PC-3 (cell line): ENCODE measurements around the gene RALGPS1. TPM values are rescaled to one million over a fixed set of nuclear protein-coding genes. Genes with fewer than 3 reads are reported as not detected.

Source experiments
- ATAC-seq: fragments of 200-7000 bp; cut with Tn5 transposase; 2 replicates; pipeline ENCODE4 v1.9.1; 2020; ENCODE audit warnings: mild to moderate bottlenecking, moderate library complexity
- BruUV-seq: library from RNA; stranded (reverse); fragments of 400-500 nt; replicated peaks from 2 replicates; lab custom pipeline; 2021; lab: Mats Ljungman, UMichigan
- CTCF ChIA-PET: fragments of 300-600 bp; sonication (Branson Sonifier 250); formaldehyde crosslinking; loops from one replicate; lab custom pipeline; 2022; ENCODE audit warnings: antibody characterized with exemption; lab: Charles Lee
- POLR2A ChIA-PET: fragments of 300-600 bp; sonication (Branson Sonifier 250); formaldehyde crosslinking; loops from one replicate; lab custom pipeline; 2022; ENCODE audit warnings: antibody characterized with exemption; ENCODE audit not compliant: unreplicated experiment; lab: Charles Lee
- DNase-seq: peaks from one replicate; pipeline ENCODE4 v3.0.0-alpha.2; 2015
- H2AFZ ChIP-seq: fragments of 300-600 bp; sonication (generic); 2 replicates; pipeline ENCODE4 v1.6.0; 2016; ENCODE audit warnings: antibody characterized with exemption, low read length
- H3F3A ChIP-seq: fragments of 300-600 bp; sonication (generic); one replicate; pipeline ENCODE4 v1.6.0; 2017; ENCODE audit warnings: antibody characterized with exemption, low read length, control low read depth, mild to moderate bottlenecking; ENCODE audit not compliant: unreplicated experiment
- H3K27ac ChIP-seq: fragments of 300-600 bp; sonication (generic); 2 replicates; pipeline ENCODE4 v1.5.1; 2016; ENCODE audit warnings: mild to moderate bottlenecking, low read length
- H3K27me3 ChIP-seq: fragments of 300-600 bp; sonication (generic); 2 replicates; pipeline ENCODE4 v1.6.1; 2016; ENCODE audit warnings: low read length, mixed read lengths
- H3K36me3 ChIP-seq: fragments of 300-600 bp; sonication (generic); 2 replicates; pipeline ENCODE4 v1.6.1; 2016; ENCODE audit warnings: low read depth, mixed run types, low read length, mixed read lengths
- H3K4me1 ChIP-seq: fragments of 300-600 bp; sonication (generic); 2 replicates; pipeline ENCODE4 v1.5.1; 2016; ENCODE audit warnings: low read length; ENCODE audit not compliant: insufficient read depth
- H3K4me2 ChIP-seq: fragments of 300-600 bp; sonication (generic); 2 replicates; pipeline ENCODE4 v1.6.0; 2016; ENCODE audit warnings: low read length
- H3K4me3 ChIP-seq: fragments of 300-600 bp; sonication (generic); 2 replicates; pipeline ENCODE4 v1.5.1; 2016; ENCODE audit warnings: mild to moderate bottlenecking, low read length, mixed read lengths
- H3K79me2 ChIP-seq: fragments of 300-600 bp; sonication (generic); 2 replicates; pipeline ENCODE4 v1.6.1; 2017; ENCODE audit warnings: low read length, mixed read lengths
- H3K9ac ChIP-seq: fragments of 300-600 bp; sonication (generic); 2 replicates; pipeline ENCODE4 v1.6.0; 2016; ENCODE audit warnings: mild to moderate bottlenecking, low read length
- H3K9me2 ChIP-seq: fragments of 300-600 bp; sonication (generic); replicated peaks from 2 replicates; pipeline ENCODE4 v1.6.1; 2016; ENCODE audit warnings: mixed run types, low read length, mixed read lengths
- H3K9me3 ChIP-seq: fragments of 300-600 bp; sonication (generic); 2 replicates; pipeline ENCODE4 v1.6.1; 2016; ENCODE audit warnings: low read length, mixed read lengths
- H4K20me1 ChIP-seq: fragments of 300-600 bp; sonication (generic); 2 replicates; pipeline ENCODE4 v1.6.1; 2016; ENCODE audit warnings: low read length, mixed read lengths
- CTCF ChIP-seq: fragments of 300-600 bp; sonication (generic); conservative IDR thresholded peaks from 2 replicates; pipeline ENCODE4 v1.5.1; 2017; ENCODE audit warnings: antibody characterized with exemption, low read depth, mild to moderate bottlenecking, low read length
- EZH2 ChIP-seq: fragments of 300-600 bp; sonication (generic); IDR thresholded peaks from one replicate; pipeline ENCODE4 v1.6.1; 2017; ENCODE audit warnings: antibody characterized with exemption, mild to moderate bottlenecking, low read length; ENCODE audit not compliant: unreplicated experiment
- EZH2phosphoT487 ChIP-seq: fragments of 300-600 bp; sonication (generic); IDR thresholded peaks from 2 replicates; pipeline ENCODE4 v1.6.1; 2018; ENCODE audit warnings: mild to moderate bottlenecking, antibody characterized with exemption, low read length, borderline replicate concordance
- intact Hi-C: fragments of 100-400 bp; cut with micrococcal nuclease; formaldehyde crosslinking; loops from 2 replicates; pipeline ENCODE4 v1.9.0; 2023
- total RNA-seq: library from RNA; depleted of rRNA; stranded (reverse); fragments of >200 nt; gene quantifications from 2 replicates; pipeline ENCODE4 v1.2.3, GENCODE V29; 2014

Gene RALGPS1
- total RNA-seq, 1 experiment from 2014 or later, result 10.2 TPM

- Histone ChIP-seq H3K9me3 (no peaks in the 10 kb centered on the region), H3K36me3 (no peaks in the 10 kb centered on the region), H3K9ac (no peak overlapping the region), H3F3A (no peaks in the 10 kb centered on the region), H3K4me1 (peaks cover 11% of the 10 kb centered on the region), H3K9me2 (no peaks in the 10 kb centered on the region), H3K4me2 (no peak overlapping the region), H3K27ac (no peak overlapping the region), H3K27me3 (no peaks in the 10 kb centered on the region), H2AFZ (no peak overlapping the region), H3K79me2 (no peaks in the 10 kb centered on the region), H3K4me3 (no peak overlapping the region), H4K20me1 (no peaks in the 10 kb centered on the region)
- BruUV-seq, result no TSS peak
- DNase-seq (no peak), ATAC-seq (no peak)
- TF ChIP-seq EZH2phosphoT487, result no peak
- TF ChIP-seq EZH2, result no peak
- no peak for TF ChIP-seq CTCF
- ChIA-PET CTCF (no interaction called here), POLR2A (no interaction called here)
- intact Hi-C loops, result no loop called here
These were observed 139.4 kb downstream of the RALGPS1 start for GRCh38 chr9:127053960-127054359.

- CTCF ChIA-PET, result no interaction called here
- H3K9ac ChIP-seq, result no peak overlapping the region
- no TSS peak for BruUV-seq
These were observed 141.3 kb downstream of the RALGPS1 start for GRCh38 chr9:127055745-127056402.

More at GRCh38 chr9:127055745-127056402, 141.3 kb downstream of the RALGPS1 start:
- intact Hi-C loops, result no loop called here
- H3K36me3 ChIP-seq, result no peaks in the 10 kb centered on the region
- no peak overlapping the region for H3K4me2 ChIP-seq
- DNase-seq, result no peak
- no peak overlapping the region for H2AFZ ChIP-seq
- no peaks in the 10 kb centered on the region for H3K9me2 ChIP-seq
- H3K27ac ChIP-seq, result no peak overlapping the region
- POLR2A ChIA-PET, result no interaction called here
- H4K20me1 ChIP-seq, result no peaks in the 10 kb centered on the region
- no peak for TF ChIP-seq EZH2phosphoT487
- no peak for TF ChIP-seq CTCF
- no peak for TF ChIP-seq EZH2
- H3K4me3 ChIP-seq, result no peak overlapping the region
- H3K9me3 ChIP-seq, result no peaks in the 10 kb centered on the region
- H3F3A ChIP-seq, result no peaks in the 10 kb centered on the region
- H3K4me1 ChIP-seq, result no peaks in the 10 kb centered on the region
- H3K27me3 ChIP-seq, result no peaks in the 10 kb centered on the region
- no peak for ATAC-seq
- no peaks in the 10 kb centered on the region for H3K79me2 ChIP-seq
